Astrocyte of the cerebellum (primary cell): Measurements from ENCODE around the gene RER1.

Source experiments
- DNase-seq: peaks from one replicate; pipeline ENCODE4 v3.0.0-alpha.2; 2011; ENCODE audit warnings: low read depth
- H3K4me3 ChIP-seq: 2 replicates; pipeline ENCODE4 v1.5.1; 2011; ENCODE audit warnings: mild to moderate bottlenecking, low read depth, low read length, moderate library complexity
- in situ Hi-C: cut with HindIII; loops from 2 replicates; pipeline ENCODE4 v1.10.0; 2017; ENCODE audit warnings: low sequenced_read_pairs
- TF ChIP-seq, protein P1 (sequence below): IDR thresholded peaks from 2 replicates; pipeline ENCODE4 v1.5.1; 2012; ENCODE audit warnings: low read length, low read depth, moderate library complexity, mild to moderate bottlenecking; ENCODE audit errors: missing control alignments

Gene RER1

GRCh38 chr1:2372551-2373490, 18.8 kb upstream of the RER1 start:
- TF ChIP-seq, protein P1, sequence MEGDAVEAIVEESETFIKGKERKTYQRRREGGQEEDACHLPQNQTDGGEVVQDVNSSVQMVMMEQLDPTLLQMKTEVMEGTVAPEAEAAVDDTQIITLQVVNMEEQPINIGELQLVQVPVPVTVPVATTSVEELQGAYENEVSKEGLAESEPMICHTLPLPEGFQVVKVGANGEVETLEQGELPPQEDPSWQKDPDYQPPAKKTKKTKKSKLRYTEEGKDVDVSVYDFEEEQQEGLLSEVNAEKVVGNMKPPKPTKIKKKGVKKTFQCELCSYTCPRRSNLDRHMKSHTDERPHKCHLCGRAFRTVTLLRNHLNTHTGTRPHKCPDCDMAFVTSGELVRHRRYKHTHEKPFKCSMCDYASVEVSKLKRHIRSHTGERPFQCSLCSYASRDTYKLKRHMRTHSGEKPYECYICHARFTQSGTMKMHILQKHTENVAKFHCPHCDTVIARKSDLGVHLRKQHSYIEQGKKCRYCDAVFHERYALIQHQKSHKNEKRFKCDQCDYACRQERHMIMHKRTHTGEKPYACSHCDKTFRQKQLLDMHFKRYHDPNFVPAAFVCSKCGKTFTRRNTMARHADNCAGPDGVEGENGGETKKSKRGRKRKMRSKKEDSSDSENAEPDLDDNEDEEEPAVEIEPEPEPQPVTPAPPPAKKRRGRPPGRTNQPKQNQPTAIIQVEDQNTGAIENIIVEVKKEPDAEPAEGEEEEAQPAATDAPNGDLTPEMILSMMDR, result no peak
- in situ Hi-C loops, result no loop called here
- DNase-seq, result no peak
- no peak overlapping the region for H3K4me3 ChIP-seq

GRCh38 chr1:2373551-2374251, 17.9 kb upstream of the RER1 start:
- in situ Hi-C loops, result no loop called here
- no peak for DNase-seq
- TF ChIP-seq, protein P1, result no peak
- H3K4me3 ChIP-seq, result no peak overlapping the region

DNA sequence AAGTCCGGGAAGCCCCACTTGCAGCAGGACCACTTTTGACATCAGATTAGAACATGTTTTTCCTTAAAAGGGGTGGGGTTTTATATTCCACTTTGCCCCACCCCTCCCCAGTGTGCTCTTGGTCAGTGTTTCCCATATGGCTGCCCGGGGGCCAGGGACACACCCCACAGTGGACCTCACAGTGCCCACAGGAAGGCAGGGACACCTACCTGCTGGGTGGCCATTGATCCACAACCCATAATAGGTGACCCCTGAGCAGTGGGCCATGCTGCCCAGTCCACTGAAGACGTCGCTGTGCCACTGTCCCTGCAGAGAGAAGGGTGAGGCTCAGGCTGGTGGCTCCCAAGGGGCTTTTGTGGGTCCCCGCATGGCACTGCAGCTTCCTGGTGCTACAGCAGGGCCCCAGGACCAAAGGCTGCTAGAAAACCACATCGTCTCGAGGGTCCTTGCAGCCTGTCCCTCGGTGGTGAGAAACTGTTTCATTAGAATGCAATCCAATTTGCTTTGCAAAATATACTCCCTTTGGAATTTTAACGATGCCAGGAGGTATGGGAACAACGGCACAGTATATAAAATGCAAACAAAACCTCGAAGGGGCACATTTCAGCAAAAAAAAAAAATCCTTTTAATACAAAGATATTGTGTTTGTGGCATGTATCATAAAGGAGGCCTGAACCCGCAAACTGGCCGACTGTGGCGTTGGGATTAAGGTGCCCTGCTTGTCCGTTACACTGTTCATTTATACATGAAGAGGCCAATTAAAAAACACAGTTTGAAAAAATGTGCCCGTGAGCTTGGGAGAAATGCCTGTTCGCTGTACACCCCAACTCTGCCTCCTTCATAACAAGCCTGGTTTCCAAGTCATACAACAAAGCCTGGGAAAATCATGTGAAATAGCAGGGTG, 17.1 kb upstream of the RER1 start:
- in situ Hi-C loops, result no loop called here
- no peak for DNase-seq
- H3K4me3 ChIP-seq, result no peak overlapping the region
- TF ChIP-seq, protein P1, result no peak

- in situ Hi-C loops, result no loop called here
- no peak for DNase-seq
Observed at GRCh38 chr1:2375246-2375922, 16.3 kb upstream of the RER1 start.

DNA sequence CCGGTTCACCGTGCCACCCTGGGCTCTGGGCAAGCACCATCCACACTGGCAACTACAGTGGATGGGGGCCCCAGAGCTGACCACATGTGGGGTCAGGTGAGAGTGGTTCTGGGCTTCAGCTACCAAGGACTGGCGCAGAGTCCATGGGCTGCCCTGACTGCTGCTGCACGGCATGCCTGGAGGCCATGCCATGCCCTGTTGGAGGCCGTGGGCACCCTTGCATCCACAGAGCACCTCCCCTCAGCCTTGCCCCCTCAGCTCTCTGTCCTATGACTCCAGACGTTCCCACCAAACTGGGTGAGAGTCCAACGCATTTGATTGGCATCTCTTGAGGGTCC, 15.7 kb upstream of the RER1 start:
- no peak for DNase-seq
- H3K4me3 ChIP-seq, result no peak overlapping the region
- TF ChIP-seq, protein P1, result no peak
- in situ Hi-C loops, result no loop called here

More at GRCh38 chr1:2375246-2375922, 16.3 kb upstream of the RER1 start:
- H3K4me3 ChIP-seq, result no peak overlapping the region
- TF ChIP-seq, protein P1, result no peak
